Astrocyte (in vitro differentiated cells and primary cell): ENCODE data around the gene AANAT. TPM values are rescaled to one million over a fixed set of nuclear protein-coding genes. Genes with fewer than 3 reads are reported as not detected.

Experiments used
- DNase-seq: peaks from one replicate; pipeline ENCODE4 v3.0.0-alpha.2; 2010; ENCODE audit warnings: low read depth
- FAIRE-seq: peaks from 2 replicates; lab custom pipeline; 2011; peaks lifted over from hg19 to GRCh38; lab: Jason Lieb, UNC
- H2AFZ ChIP-seq: 2 replicates; pipeline ENCODE4 v1.6.0; 2012; ENCODE audit warnings: low read depth, low read length, inconsistent platforms
- H3K27ac ChIP-seq: 2 replicates; pipeline ENCODE4 v1.5.1; 2011; ENCODE audit warnings: low read depth, low read length, inconsistent platforms
- H3K27me3 ChIP-seq: 2 replicates; pipeline ENCODE4 v1.6.0; 2011; ENCODE audit warnings: low read length, inconsistent platforms; ENCODE audit not compliant: insufficient read depth
- H3K36me3 ChIP-seq: 2 replicates; pipeline ENCODE4 v1.5.1; 2011; ENCODE audit warnings: low read length, inconsistent platforms; ENCODE audit not compliant: insufficient read depth
- H3K4me1 ChIP-seq: 2 replicates; pipeline ENCODE4 v1.5.1; 2011; ENCODE audit warnings: low read length, inconsistent platforms; ENCODE audit not compliant: insufficient read depth
- H3K4me2 ChIP-seq: 2 replicates; pipeline ENCODE4 v1.6.0; 2012; ENCODE audit warnings: low read length, inconsistent platforms
- H3K4me3 ChIP-seq: 2 replicates; pipeline ENCODE4 v1.5.1; 2011; ENCODE audit warnings: low read depth, mild to moderate bottlenecking, low read length, inconsistent platforms; ENCODE audit not compliant: insufficient read depth
- H3K79me2 ChIP-seq: 2 replicates; pipeline ENCODE4 v1.6.0; 2012; ENCODE audit warnings: mild to moderate bottlenecking, low read length, inconsistent platforms; ENCODE audit not compliant: insufficient read depth
- H3K9ac ChIP-seq: 2 replicates; pipeline ENCODE4 v1.6.0; 2012; ENCODE audit warnings: mild to moderate bottlenecking, low read length, inconsistent platforms
- H3K9me3 ChIP-seq: 2 replicates; pipeline ENCODE4 v1.5.1; 2012; ENCODE audit warnings: low read depth, mild to moderate bottlenecking, low read length, inconsistent platforms; ENCODE audit not compliant: insufficient read depth
- H4K20me1 ChIP-seq: 2 replicates; pipeline ENCODE4 v1.6.0; 2012; ENCODE audit warnings: low read length, inconsistent platforms; ENCODE audit not compliant: insufficient read depth
- H3K27ac Mint-ChIP-seq: one replicate; pipeline ENCODE4 v1.8.0; 2021; ENCODE audit warnings: mild to moderate bottlenecking, mixed read lengths; ENCODE audit not compliant: unreplicated experiment
- H3K27me3 Mint-ChIP-seq: one replicate; pipeline ENCODE4 v1.8.0; 2021; ENCODE audit warnings: low read depth, mixed read lengths; ENCODE audit not compliant: unreplicated experiment
- H3K36me3 Mint-ChIP-seq: one replicate; pipeline ENCODE4 v1.8.0; 2021; ENCODE audit warnings: low read depth, mixed read lengths; ENCODE audit not compliant: unreplicated experiment
- H3K4me1 Mint-ChIP-seq: one replicate; pipeline ENCODE4 v1.8.0; 2021; ENCODE audit warnings: low read depth, mixed read lengths; ENCODE audit not compliant: unreplicated experiment
- H3K4me3 Mint-ChIP-seq: one replicate; pipeline ENCODE4 v1.8.0; 2021; ENCODE audit warnings: mild to moderate bottlenecking, moderate library complexity, mixed read lengths; ENCODE audit not compliant: unreplicated experiment
- H3K9me3 Mint-ChIP-seq: one replicate; pipeline ENCODE4 v1.8.0; 2021; ENCODE audit warnings: mild to moderate bottlenecking, mixed read lengths; ENCODE audit not compliant: unreplicated experiment
- CTCF ChIP-seq: IDR thresholded peaks from 2 replicates; pipeline ENCODE4 v1.5.1; 2011; ENCODE audit warnings: low read depth, mild to moderate bottlenecking, inconsistent platforms, low read length, moderate library complexity; ENCODE audit not compliant: insufficient read depth
- EZH2 ChIP-seq: IDR thresholded peaks from 2 replicates; pipeline ENCODE4 v1.6.1; 2012; ENCODE audit warnings: mild to moderate bottlenecking, low read length, inconsistent platforms; ENCODE audit not compliant: insufficient read depth
- total RNA-seq: library from RNA; stranded (reverse); gene quantifications from 2 replicates; pipeline ENCODE4 v1.2.1, GENCODE V29; 2021

Gene AANAT
- total RNA-seq, 1 donor from 2014 or later = not detected

- Histone ChIP-seq H4K20me1 (no peaks in the 10 kb centered on the region), H3K4me3 (no peak overlapping the region), H3K79me2 (no peaks in the 10 kb centered on the region), H3K36me3 (no peaks in the 10 kb centered on the region), H2AFZ (no peak overlapping the region), H3K4me1 (no peaks in the 10 kb centered on the region), H3K27me3 (no peaks in the 10 kb centered on the region), H3K27ac (no peak overlapping the region), H3K9me3 (no peaks in the 10 kb centered on the region), H3K9ac (no peak overlapping the region), H3K4me2 (no peak overlapping the region)
- H3K4me1 Mint-ChIP-seq = peaks cover 5% of the 10 kb centered on the region
- no peaks in the 10 kb centered on the region for H3K9me3 Mint-ChIP-seq
- DNase-seq (no peak), FAIRE-seq (no peak)
- no peak overlapping the region for H3K4me3 Mint-ChIP-seq
- TF ChIP-seq CTCF (no peak), EZH2 (no peak)
- no peak overlapping the region for H3K27ac Mint-ChIP-seq
- H3K36me3 Mint-ChIP-seq = no peaks in the 10 kb centered on the region
- H3K27me3 Mint-ChIP-seq = peaks cover 20% of the 10 kb centered on the region
Observed at GRCh38 chr17:76461765-76462555, 5.4 kb upstream of the AANAT start.

- Histone ChIP-seq H3K36me3 (no peaks in the 10 kb centered on the region), H3K9ac (no peak overlapping the region), H3K27ac (no peak overlapping the region), H2AFZ (no peak overlapping the region), H3K27me3 (no peaks in the 10 kb centered on the region), H4K20me1 (no peaks in the 10 kb centered on the region), H3K4me3 (no peak overlapping the region), H3K4me2 (no peak overlapping the region), H3K9me3 (no peaks in the 10 kb centered on the region), H3K79me2 (no peaks in the 10 kb centered on the region), H3K4me1 (no peaks in the 10 kb centered on the region)
- TF ChIP-seq EZH2 = no peak
- no peak for TF ChIP-seq CTCF
- H3K36me3 Mint-ChIP-seq = no peaks in the 10 kb centered on the region
- no peak overlapping the region for H3K4me3 Mint-ChIP-seq
- FAIRE-seq (no peak), DNase-seq (no peak)
- no peak overlapping the region for H3K27ac Mint-ChIP-seq
- H3K27me3 Mint-ChIP-seq = peaks cover 20% of the 10 kb centered on the region
- no peaks in the 10 kb centered on the region for H3K9me3 Mint-ChIP-seq
- peaks cover 5% of the 10 kb centered on the region for H3K4me1 Mint-ChIP-seq
Observed at GRCh38 chr17:76462556-76463290, 4.7 kb upstream of the AANAT start.

GRCh38 chr17:76466775-76467130 lies 650 bp upstream of the AANAT start:
- Histone ChIP-seq H4K20me1 (no peaks in the 10 kb centered on the region), H3K9ac (no peak overlapping the region), H3K9me3 (no peaks in the 10 kb centered on the region), H3K4me1 (no peaks in the 10 kb centered on the region), H3K27ac (no peak overlapping the region), H3K79me2 (no peaks in the 10 kb centered on the region), H3K27me3 (no peaks in the 10 kb centered on the region), H3K4me2 (no peak overlapping the region), H3K4me3 (no peak overlapping the region), H2AFZ (no peak overlapping the region), H3K36me3 (no peaks in the 10 kb centered on the region)
- Mint-ChIP-seq H3K36me3 (peaks cover 10% of the 10 kb centered on the region), H3K27me3 (peaks cover 14% of the 10 kb centered on the region), H3K4me1 (peaks cover 1% of the 10 kb centered on the region), H3K4me3 (no peak overlapping the region), H3K9me3 (no peaks in the 10 kb centered on the region), H3K27ac (no peak overlapping the region)
- FAIRE-seq (no peak), DNase-seq (no peak)
- TF ChIP-seq CTCF (no peak), EZH2 (no peak)
